Ovary (tissue), 3 donors: Measurements from ENCODE around the gene FUT1.

ENCODE experiments used
- CTCF ChIP-seq, 3 donors: fragments of 450-650 bp in 2 of 3; fragments of 200-600 bp in 1 of 3; IDR thresholded peaks; one replicate each; pipeline versions ENCODE4 v1.5.1 to v1.8.0; 2016 to 2022; ENCODE audit warnings: antibody characterized with exemption in 3 of 3, mild to moderate bottlenecking in 1 of 3
- EP300 ChIP-seq: sonication (generic); formaldehyde crosslinking; IDR thresholded peaks from one replicate; pipeline ENCODE4 v1.6.1; 2017; ENCODE audit warnings: antibody characterized with exemption
- POLR2A ChIP-seq: fragments of 450-650 bp; IDR thresholded peaks from one replicate; pipeline ENCODE4 v1.6.1; 2017; ENCODE audit warnings: antibody characterized with exemption, mild to moderate bottlenecking, moderate library complexity
- donor health status: DM: no; HTN: no; CAD: no.

GRCh38 chr19:48746110-48746509, 6.3 kb downstream of the FUT1 start:
- TF ChIP-seq POLR2A (no peak), CTCF (IDR thresholded peaks at IDR 0.05) (no peak), EP300 (no peak)
